ENCODE results near the gene SLC37A1. TPM values are rescaled to one million over a fixed set of nuclear protein-coding genes. Genes with fewer than 3 reads are reported as not detected.

Gene SLC37A1
- total RNA-seq, 1 donor from 2014 or later, result 13.5 TPM

GRCh38 chr21:42471206-42471605 lies 42.4 kb upstream of the SLC37A1 start:
- no peak for DNase-seq (ENCODE audit: extremely low spot score, unreplicated experiment)
- no peak overlapping the region for H3K4me3 Mint-ChIP-seq (ENCODE audit: unreplicated experiment)
- peaks cover 10% of the 10 kb centered on the region for H3K27me3 Mint-ChIP-seq (ENCODE audit: unreplicated experiment)
- H3K27ac Mint-ChIP-seq (ENCODE audit: unreplicated experiment), result no peak overlapping the region
- H3K36me3 Mint-ChIP-seq (ENCODE audit: unreplicated experiment), result no peaks in the 10 kb centered on the region
- TF ChIP-seq CTCF (IDR thresholded peaks at IDR 0.05), result no peak
- H3K4me1 Mint-ChIP-seq (ENCODE audit: unreplicated experiment), result peaks cover 14% of the 10 kb centered on the region
- H3K9me3 Mint-ChIP-seq (ENCODE audit: unreplicated experiment), result no peaks in the 10 kb centered on the region

GRCh38 chr21:42471716-42472330 lies 41.8 kb upstream of the SLC37A1 start:
- Mint-ChIP-seq H3K9me3 (ENCODE audit: unreplicated experiment) (no peaks in the 10 kb centered on the region), H3K4me3 (ENCODE audit: unreplicated experiment) (no peak overlapping the region), H3K27ac (ENCODE audit: unreplicated experiment) (no peak overlapping the region), H3K27me3 (ENCODE audit: unreplicated experiment) (peaks cover 10% of the 10 kb centered on the region), H3K36me3 (ENCODE audit: unreplicated experiment) (no peaks in the 10 kb centered on the region), H3K4me1 (ENCODE audit: unreplicated experiment) (peaks cover 14% of the 10 kb centered on the region)
- no peak for DNase-seq (ENCODE audit: extremely low spot score, unreplicated experiment)
- TF ChIP-seq CTCF (IDR thresholded peaks at IDR 0.05), result no peak

GRCh38 chr21:42472521-42472920 lies 41.1 kb upstream of the SLC37A1 start:
- H3K27ac Mint-ChIP-seq (ENCODE audit: unreplicated experiment), result no peak overlapping the region
- H3K27me3 Mint-ChIP-seq (ENCODE audit: unreplicated experiment), result peaks cover 7% of the 10 kb centered on the region
- H3K4me1 Mint-ChIP-seq (ENCODE audit: unreplicated experiment), result peaks cover 14% of the 10 kb centered on the region
- H3K9me3 Mint-ChIP-seq (ENCODE audit: unreplicated experiment), result no peaks in the 10 kb centered on the region
- TF ChIP-seq CTCF (IDR thresholded peaks at IDR 0.05), result no peak
- H3K36me3 Mint-ChIP-seq (ENCODE audit: unreplicated experiment), result no peaks in the 10 kb centered on the region
- no peak overlapping the region for H3K4me3 Mint-ChIP-seq (ENCODE audit: unreplicated experiment)
- DNase-seq (ENCODE audit: extremely low spot score, unreplicated experiment), result no peak

- peaks cover 4% of the 10 kb centered on the region for H3K27me3 Mint-ChIP-seq (ENCODE audit: unreplicated experiment)
- H3K36me3 Mint-ChIP-seq (ENCODE audit: unreplicated experiment), result no peaks in the 10 kb centered on the region
- H3K4me1 Mint-ChIP-seq (ENCODE audit: unreplicated experiment), result peaks cover 14% of the 10 kb centered on the region
- no peak for TF ChIP-seq CTCF (IDR thresholded peaks at IDR 0.05)
- H3K27ac Mint-ChIP-seq (ENCODE audit: unreplicated experiment), result no peak overlapping the region
- H3K4me3 Mint-ChIP-seq (ENCODE audit: unreplicated experiment), result no peak overlapping the region
- no peaks in the 10 kb centered on the region for H3K9me3 Mint-ChIP-seq (ENCODE audit: unreplicated experiment)
- peak; percentile 76 for DNase-seq (ENCODE audit: extremely low spot score, unreplicated experiment)
Observed at GRCh38 chr21:42473498-42474042, 40.1 kb upstream of the SLC37A1 start.

- H3K27ac Mint-ChIP-seq (ENCODE audit: unreplicated experiment), result no peak overlapping the region
- peaks cover 5% of the 10 kb centered on the region for H3K27me3 Mint-ChIP-seq (ENCODE audit: unreplicated experiment)
- H3K4me3 Mint-ChIP-seq (ENCODE audit: unreplicated experiment), result no peak overlapping the region
- DNase-seq (ENCODE audit: extremely low spot score, unreplicated experiment), result peak; percentile 56
- H3K9me3 Mint-ChIP-seq (ENCODE audit: unreplicated experiment), result no peaks in the 10 kb centered on the region
- H3K4me1 Mint-ChIP-seq (ENCODE audit: unreplicated experiment), result peaks cover 14% of the 10 kb centered on the region
- H3K36me3 Mint-ChIP-seq (ENCODE audit: unreplicated experiment), result no peaks in the 10 kb centered on the region
- no peak for TF ChIP-seq CTCF (IDR thresholded peaks at IDR 0.05)
Observed at GRCh38 chr21:42474043-42474831, 39.4 kb upstream of the SLC37A1 start.

Data from osteocyte (in vitro differentiated cells).